ENCODE measurements around the gene MYO3B.

Gene MYO3B

GRCh38 chr2:170288859-170289258 lies 110.9 kb downstream of the MYO3B start:
- H3K27me3 ChIP-seq = no peaks in the 10 kb centered on the region
- peaks cover 10 to 29% (median 21%) of the 10 kb centered on the region in 11 experiments; a peak in 20 of 22 replicates for H3K9me3 ChIP-seq (replicated peaks in 1 of 11)
- H3K36me3 ChIP-seq = no peaks in the 10 kb centered on the region
- H3K4me3 ChIP-seq = no peak overlapping the region
- H3K9ac ChIP-seq = no peak overlapping the region
- H3K4me2 ChIP-seq = no peak overlapping the region
- peaks cover 0 to 4% (median 3%) of the 10 kb centered on the region in 10 experiments; a peak in 11 of 20 replicates for H3K4me1 ChIP-seq
- H4K20me1 ChIP-seq = no peaks in the 10 kb centered on the region
- no peak for TF ChIP-seq Cebpa-rat (IDR thresholded peaks at IDR 0.05)
- H3K27ac ChIP-seq = no peak overlapping the region

- peaks cover 20 to 37% (median 32%) of the 10 kb centered on the region in 11 experiments for H3K9me3 ChIP-seq (replicated peaks in 1 of 11)
- no peaks in the 10 kb centered on the region for H3K27me3 ChIP-seq
- H4K20me1 ChIP-seq = no peaks in the 10 kb centered on the region
- no peak overlapping the region for H3K27ac ChIP-seq
- no peak overlapping the region for H3K4me2 ChIP-seq
- H3K4me1 ChIP-seq = no peaks in the 10 kb centered on the region
- H3K9ac ChIP-seq = no peak overlapping the region
- no peak overlapping the region for H3K4me3 ChIP-seq
- TF ChIP-seq Cebpa-rat (IDR thresholded peaks at IDR 0.05) = no peak
- H3K36me3 ChIP-seq = no peaks in the 10 kb centered on the region
These were observed 113.5 kb downstream of the MYO3B start for GRCh38 chr2:170291474-170291873.

- no peak for TF ChIP-seq Cebpa-rat (IDR thresholded peaks at IDR 0.05)
- no peak overlapping the region for H3K9ac ChIP-seq
- H3K4me2 ChIP-seq = no peak overlapping the region
- no peaks in the 10 kb centered on the region for H4K20me1 ChIP-seq
- no peak overlapping the region for H3K27ac ChIP-seq
- no peaks in the 10 kb centered on the region for H3K36me3 ChIP-seq
- no peaks in the 10 kb centered on the region for H3K4me1 ChIP-seq
- H3K9me3 ChIP-seq (replicated peaks in 1 of 11) = peaks cover 24 to 41% (median 34%) of the 10 kb centered on the region in 11 experiments
- H3K27me3 ChIP-seq = no peaks in the 10 kb centered on the region
- no peak overlapping the region for H3K4me3 ChIP-seq
These were observed 114.5 kb downstream of the MYO3B start for GRCh38 chr2:170292415-170292814.

GRCh38 chr2:170297496-170297895 lies 119.5 kb downstream of the MYO3B start:
- Histone ChIP-seq H4K20me1 (no peaks in the 10 kb centered on the region), H3K27me3 (no peaks in the 10 kb centered on the region), H3K9me3 (replicated peaks in 1 of 11) (peaks cover 14 to 21% (median 16%) of the 10 kb centered on the region in 11 experiments), H3K4me1 (peaks cover 5 to 9% (median 8%) of the 10 kb centered on the region in 10 experiments; a peak in 19 of 20 replicates), H3K9ac (no peak overlapping the region), H3K4me3 (no peak overlapping the region), H3K36me3 (no peaks in the 10 kb centered on the region), H3K4me2 (no peak overlapping the region; a peak in 1 of 22 replicates), H3K27ac (no peak overlapping the region)
- TF ChIP-seq Cebpa-rat (IDR thresholded peaks at IDR 0.05) = no peak

GRCh38 chr2:170298115-170298514 lies 120.2 kb downstream of the MYO3B start:
- Histone ChIP-seq H3K36me3 (no peaks in the 10 kb centered on the region), H3K4me1 (peaks cover 5 to 9% (median 8%) of the 10 kb centered on the region in 10 experiments; a peak in 19 of 20 replicates), H3K4me2 (peak overlapping the region in 10 of 11 experiments; percentile 22 to 56 (median 34); a peak in 17 of 22 replicates), H4K20me1 (no peaks in the 10 kb centered on the region), H3K4me3 (no peak overlapping the region), H3K27ac (no peak overlapping the region), H3K9ac (no peak overlapping the region), H3K9me3 (replicated peaks in 1 of 11) (peaks cover 14 to 18% (median 15%) of the 10 kb centered on the region in 11 experiments), H3K27me3 (no peaks in the 10 kb centered on the region)
- TF ChIP-seq Cebpa-rat (IDR thresholded peaks at IDR 0.05) = no peak

GRCh38 chr2:170298861-170299429 lies 121.0 kb downstream of the MYO3B start:
- Histone ChIP-seq H3K9ac (no peak overlapping the region), H3K9me3 (replicated peaks in 1 of 11) (peaks cover 14 to 18% (median 15%) of the 10 kb centered on the region in 11 experiments), H3K36me3 (no peaks in the 10 kb centered on the region), H3K27me3 (no peaks in the 10 kb centered on the region), H3K4me3 (no peak overlapping the region), H3K4me2 (peak overlapping the region in 1 of 11 experiments; percentile 56; a peak in 2 of 22 replicates), H3K27ac (no peak overlapping the region), H3K4me1 (peaks cover 5 to 9% (median 8%) of the 10 kb centered on the region in 10 experiments; a peak in 19 of 20 replicates), H4K20me1 (no peaks in the 10 kb centered on the region)
- TF ChIP-seq Cebpa-rat (IDR thresholded peaks at IDR 0.05) = no peak

GRCh38 chr2:170300993-170301392 lies 123.0 kb downstream of the MYO3B start:
- H3K4me3 ChIP-seq = no peak overlapping the region
- H3K4me2 ChIP-seq = no peak overlapping the region
- no peak overlapping the region for H3K9ac ChIP-seq
- no peak for TF ChIP-seq Cebpa-rat (IDR thresholded peaks at IDR 0.05)
- H3K27ac ChIP-seq = no peak overlapping the region
- no peaks in the 10 kb centered on the region for H3K36me3 ChIP-seq
- no peaks in the 10 kb centered on the region for H4K20me1 ChIP-seq
- peaks cover 9 to 11% (median 10%) of the 10 kb centered on the region in 11 experiments for H3K9me3 ChIP-seq (replicated peaks in 1 of 11)
- peaks cover 5 to 9% (median 8%) of the 10 kb centered on the region in 10 experiments; a peak in 19 of 20 replicates for H3K4me1 ChIP-seq
- no peaks in the 10 kb centered on the region for H3K27me3 ChIP-seq

- H3K9me3 ChIP-seq (replicated peaks in 1 of 11) = peaks cover 3 to 5% (median 4%) of the 10 kb centered on the region in 11 experiments; a peak in 11 of 22 replicates
- H3K4me3 ChIP-seq = no peak overlapping the region
- no peak overlapping the region for H3K9ac ChIP-seq
- TF ChIP-seq Cebpa-rat (IDR thresholded peaks at IDR 0.05) = no peak
- no peak overlapping the region for H3K4me2 ChIP-seq
- H3K36me3 ChIP-seq = no peaks in the 10 kb centered on the region
- H3K27me3 ChIP-seq = no peaks in the 10 kb centered on the region
- no peaks in the 10 kb centered on the region for H4K20me1 ChIP-seq
- H3K27ac ChIP-seq = no peak overlapping the region
- H3K4me1 ChIP-seq = peaks cover 5 to 9% (median 8%) of the 10 kb centered on the region in 10 experiments; a peak in 19 of 20 replicates
These were observed 123.7 kb downstream of the MYO3B start for GRCh38 chr2:170301626-170302025.

- H3K4me3 ChIP-seq = no peak overlapping the region
- TF ChIP-seq Cebpa-rat (IDR thresholded peaks at IDR 0.05) = no peak
- H4K20me1 ChIP-seq = no peaks in the 10 kb centered on the region
- no peak overlapping the region for H3K27ac ChIP-seq
- no peaks in the 10 kb centered on the region for H3K9me3 ChIP-seq (replicated peaks in 1 of 11)
- no peak overlapping the region for H3K4me2 ChIP-seq
- H3K9ac ChIP-seq = no peak overlapping the region
- H3K36me3 ChIP-seq = no peaks in the 10 kb centered on the region
- no peaks in the 10 kb centered on the region for H3K27me3 ChIP-seq
- H3K4me1 ChIP-seq = no peaks in the 10 kb centered on the region
These were observed 127.8 kb downstream of the MYO3B start for GRCh38 chr2:170305711-170306110.

- no peaks in the 10 kb centered on the region for H3K4me1 ChIP-seq
- no peak for TF ChIP-seq Cebpa-rat (IDR thresholded peaks at IDR 0.05)
- no peak overlapping the region for H3K4me3 ChIP-seq
- no peaks in the 10 kb centered on the region for H3K36me3 ChIP-seq
- no peak overlapping the region for H3K27ac ChIP-seq
- no peak overlapping the region for H3K4me2 ChIP-seq
- H4K20me1 ChIP-seq = no peaks in the 10 kb centered on the region
- H3K27me3 ChIP-seq = no peaks in the 10 kb centered on the region
- no peak overlapping the region for H3K9ac ChIP-seq
- no peaks in the 10 kb centered on the region for H3K9me3 ChIP-seq (replicated peaks in 1 of 11)
These were observed 128.4 kb downstream of the MYO3B start for GRCh38 chr2:170306293-170306873.
